ENCODE measurements around the gene XXYLT1.
"Not testable (repeated sequence)": the region's sequence is repeated elsewhere in the genome, so short reads cannot be mapped to it uniquely, and the experiment has no call there.

The XXYLT1 gene

GRCh38 chr3:195219351-195220230, 51.4 kb downstream of the XXYLT1 start:
- H3K4me3 ChIP-seq (ENCODE audit: low read length): no peak overlapping the region
- DNase-seq (ENCODE audit: low read depth): no peak
- no peak for TF ChIP-seq CTCF (IDR thresholded peaks at IDR 0.05; ENCODE audit: insufficient read depth, low read depth, low read length, missing control alignments)

GRCh38 chr3:195218331-195218730, 52.6 kb downstream of the XXYLT1 start:
- not testable (repeated sequence) for H3K4me3 ChIP-seq (ENCODE audit: low read length); DNase-seq (ENCODE audit: low read depth)

- not testable (repeated sequence) for H3K4me3 ChIP-seq (ENCODE audit: low read length); DNase-seq (ENCODE audit: low read depth)
Observed at GRCh38 chr3:195215576-195215975, 55.4 kb downstream of the XXYLT1 start.

- H3K4me3 ChIP-seq (ENCODE audit: low read length): no peak overlapping the region
- TF ChIP-seq CTCF (IDR thresholded peaks at IDR 0.05; ENCODE audit: insufficient read depth, low read depth, low read length, missing control alignments): no peak
- no peak for DNase-seq (ENCODE audit: low read depth)
Observed at GRCh38 chr3:195214381-195214780, 56.6 kb downstream of the XXYLT1 start.

- no peak for TF ChIP-seq CTCF (IDR thresholded peaks at IDR 0.05; ENCODE audit: insufficient read depth, low read depth, low read length, missing control alignments)
- no peak for DNase-seq (ENCODE audit: low read depth)
- H3K4me3 ChIP-seq (ENCODE audit: low read length): no peak overlapping the region
Observed at GRCh38 chr3:195213639-195214315, 57.2 kb downstream of the XXYLT1 start.

- H3K4me3 ChIP-seq (ENCODE audit: low read length): no peak overlapping the region
- DNase-seq (ENCODE audit: low read depth): no peak
- TF ChIP-seq CTCF (IDR thresholded peaks at IDR 0.05; ENCODE audit: insufficient read depth, low read depth, low read length, missing control alignments): no peak
Observed at GRCh38 chr3:195212749-195213375, 58.1 kb downstream of the XXYLT1 start.

GRCh38 chr3:195212033-195212748, 58.8 kb downstream of the XXYLT1 start:
- no peak for TF ChIP-seq CTCF (IDR thresholded peaks at IDR 0.05; ENCODE audit: insufficient read depth, low read depth, low read length, missing control alignments)
- no peak for DNase-seq (ENCODE audit: low read depth)
- no peak overlapping the region for H3K4me3 ChIP-seq (ENCODE audit: low read length)
